IPS-18a (cell line): ENCODE measurements around the gene TUBA1A.
"Not testable (repeated sequence)": the region's sequence is repeated elsewhere in the genome, so short reads cannot be mapped to it uniquely, and the experiment has no call there.

Experiments used
- H3K27ac ChIP-seq: one replicate; pipeline ENCODE4 v1.5.1; 2013; ENCODE audit warnings: low read length
- H3K27me3 ChIP-seq: one replicate; pipeline ENCODE4 v1.6.1; 2013; ENCODE audit warnings: mild to moderate bottlenecking, low read length; ENCODE audit not compliant: control insufficient read depth, insufficient read depth
- H3K36me3 ChIP-seq: one replicate; pipeline ENCODE4 v1.6.1; 2013; ENCODE audit warnings: low read depth, low read length; ENCODE audit not compliant: control insufficient read depth
- H3K4me1 ChIP-seq: one replicate; pipeline ENCODE4 v1.6.1; 2013; ENCODE audit warnings: low read depth, low read length; ENCODE audit not compliant: control insufficient read depth
- H3K4me3 ChIP-seq: one replicate; pipeline ENCODE4 v1.5.1; 2013; ENCODE audit warnings: low read length
- H3K9ac ChIP-seq: one replicate; pipeline ENCODE4 v1.6.1; 2013; ENCODE audit warnings: mild to moderate bottlenecking, low read length, moderate library complexity
- H3K9me3 ChIP-seq: one replicate; pipeline ENCODE4 v1.6.1; 2013; ENCODE audit warnings: low read depth, low read length; ENCODE audit not compliant: control insufficient read depth

TUBA1A gene

DNA sequence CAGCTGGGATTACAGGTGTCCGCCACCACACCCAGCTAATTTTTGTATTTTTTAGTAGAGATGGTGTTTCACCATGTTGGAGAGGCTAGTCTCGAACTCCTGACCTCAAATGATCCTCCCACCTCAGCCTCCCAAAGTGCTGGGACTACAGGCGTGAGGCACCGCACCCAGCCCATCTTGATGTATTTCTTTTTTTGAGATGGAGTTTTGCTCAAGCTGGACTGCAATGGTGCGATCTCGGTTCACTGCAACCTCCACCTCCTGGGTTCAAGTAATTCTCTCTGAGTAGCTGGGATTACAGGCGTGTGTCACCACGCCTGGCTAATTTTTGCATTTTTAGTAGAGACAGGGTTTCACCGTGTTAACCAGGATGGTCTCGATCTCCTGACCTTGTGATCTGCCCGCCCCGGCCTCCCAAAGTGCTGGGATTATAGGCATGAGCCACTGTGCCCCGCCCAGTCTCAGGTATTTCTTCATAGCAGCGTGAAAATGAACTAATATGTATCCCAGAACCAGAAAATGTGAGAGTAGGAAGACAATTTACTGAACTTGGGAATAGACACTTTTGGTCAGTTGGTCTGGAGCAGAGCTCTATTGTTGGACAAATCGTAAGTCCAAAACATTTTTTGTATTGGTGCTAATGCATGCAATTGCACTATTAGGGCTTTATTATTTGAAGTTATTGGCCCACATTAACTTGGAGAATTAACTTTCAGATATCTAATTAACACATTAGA is 5.5 kb downstream of the TUBA1A start:
- not testable (repeated sequence) for H3K27ac ChIP-seq, H3K4me1 ChIP-seq, H3K27me3 ChIP-seq, H3K9me3 ChIP-seq, H3K9ac ChIP-seq, H3K4me3 ChIP-seq
- peaks cover 12% of the 10 kb centered on the region for H3K36me3 ChIP-seq

DNA sequence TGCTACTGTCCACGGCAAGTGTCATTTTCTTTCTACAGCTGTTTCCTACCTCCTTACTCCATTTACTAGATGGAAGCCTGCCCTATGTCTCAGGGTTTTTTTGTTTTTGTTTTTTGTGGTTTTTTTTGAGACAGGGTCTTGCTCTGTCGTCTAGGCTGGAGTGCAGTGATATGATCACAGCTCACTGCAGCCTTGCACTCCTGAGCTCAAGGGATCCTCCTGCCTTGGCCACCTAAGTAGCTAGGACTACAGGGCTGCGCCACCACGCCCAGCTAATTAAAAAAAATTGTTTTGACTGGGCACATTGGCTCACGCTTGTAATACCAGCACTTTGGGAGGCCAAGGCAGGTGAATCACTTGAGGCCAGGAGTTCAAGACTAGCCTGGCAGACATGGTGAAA is 14.7 kb downstream of the TUBA1A start:
- Histone ChIP-seq H3K9ac (no peak overlapping the region), H3K4me3 (no peak overlapping the region), H3K36me3 (no peaks in the 10 kb centered on the region), H3K4me1 (no peaks in the 10 kb centered on the region), H3K9me3 (no peaks in the 10 kb centered on the region), H3K27ac (no peak overlapping the region), H3K27me3 (no peaks in the 10 kb centered on the region)

DNA sequence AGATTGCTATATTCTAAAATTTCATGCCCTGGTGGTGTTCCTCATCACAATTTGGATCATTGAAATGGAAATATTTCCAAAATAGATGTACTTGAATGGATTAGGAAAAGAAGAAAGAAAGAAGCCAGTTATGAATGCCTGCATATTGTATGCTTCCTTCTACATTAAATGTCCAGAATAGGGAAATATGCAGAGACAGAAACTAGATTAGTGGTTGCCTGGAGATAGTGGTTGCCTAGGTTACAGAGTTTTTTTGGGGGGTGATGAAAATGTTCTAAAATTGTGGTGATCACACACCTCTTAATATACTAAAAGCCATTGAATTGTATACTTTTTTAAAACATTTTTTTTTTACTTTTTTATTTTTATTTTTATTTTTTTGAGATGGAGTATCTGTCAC is 18.0 kb downstream of the TUBA1A start:
- Histone ChIP-seq H3K4me1 (no peaks in the 10 kb centered on the region), H3K36me3 (no peaks in the 10 kb centered on the region), H3K27me3 (no peaks in the 10 kb centered on the region), H3K9ac (no peak overlapping the region), H3K27ac (no peak overlapping the region), H3K9me3 (no peaks in the 10 kb centered on the region), H3K4me3 (no peak overlapping the region)

DNA sequence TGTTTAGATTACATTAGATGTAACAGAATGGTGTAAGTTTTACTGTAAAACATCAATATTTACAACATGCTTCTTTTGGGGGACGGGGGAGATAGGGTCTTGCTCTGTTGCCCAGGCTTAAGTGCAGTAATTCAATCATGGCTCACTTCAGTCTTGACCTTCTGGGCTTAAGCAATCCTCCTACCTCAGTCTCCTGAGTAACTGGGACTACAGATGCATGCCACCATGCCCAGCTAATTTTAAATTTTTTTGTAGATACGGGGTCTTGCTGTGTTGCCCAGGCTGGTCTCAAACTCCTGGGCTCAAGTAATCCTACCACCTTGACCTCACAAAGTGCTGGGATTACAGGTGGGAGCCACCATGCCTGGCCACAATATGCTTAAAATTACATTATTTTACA is 23.8 kb downstream of the TUBA1A start:
- Histone ChIP-seq H3K36me3 (no peaks in the 10 kb centered on the region), H3K27ac (no peak overlapping the region), H3K4me1 (no peaks in the 10 kb centered on the region), H3K27me3 (no peaks in the 10 kb centered on the region), H3K9ac (no peak overlapping the region), H3K4me3 (no peak overlapping the region), H3K9me3 (no peaks in the 10 kb centered on the region)

DNA sequence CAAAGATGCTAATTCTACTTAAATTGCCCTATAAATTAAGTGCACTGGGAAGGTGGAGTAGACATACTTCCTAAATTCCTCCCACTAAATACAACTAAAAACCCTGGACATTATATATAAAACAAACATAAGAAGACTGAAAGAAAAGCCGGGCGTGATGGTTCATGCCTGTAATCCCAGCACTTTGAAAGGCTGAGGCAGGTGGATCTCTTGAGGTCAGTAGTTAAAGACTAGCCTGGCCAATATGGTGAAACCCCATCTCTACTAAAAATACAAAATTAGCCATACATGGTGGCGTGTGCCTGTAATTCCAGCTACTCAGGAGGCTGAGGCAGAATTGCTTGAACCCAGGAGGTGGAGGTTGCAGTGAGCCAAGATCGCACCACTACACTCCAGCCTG is 27.0 kb downstream of the TUBA1A start:
- not testable (repeated sequence) for H3K9ac ChIP-seq, H3K27me3 ChIP-seq, H3K4me3 ChIP-seq, H3K4me1 ChIP-seq, H3K9me3 ChIP-seq, H3K27ac ChIP-seq, H3K36me3 ChIP-seq

DNA sequence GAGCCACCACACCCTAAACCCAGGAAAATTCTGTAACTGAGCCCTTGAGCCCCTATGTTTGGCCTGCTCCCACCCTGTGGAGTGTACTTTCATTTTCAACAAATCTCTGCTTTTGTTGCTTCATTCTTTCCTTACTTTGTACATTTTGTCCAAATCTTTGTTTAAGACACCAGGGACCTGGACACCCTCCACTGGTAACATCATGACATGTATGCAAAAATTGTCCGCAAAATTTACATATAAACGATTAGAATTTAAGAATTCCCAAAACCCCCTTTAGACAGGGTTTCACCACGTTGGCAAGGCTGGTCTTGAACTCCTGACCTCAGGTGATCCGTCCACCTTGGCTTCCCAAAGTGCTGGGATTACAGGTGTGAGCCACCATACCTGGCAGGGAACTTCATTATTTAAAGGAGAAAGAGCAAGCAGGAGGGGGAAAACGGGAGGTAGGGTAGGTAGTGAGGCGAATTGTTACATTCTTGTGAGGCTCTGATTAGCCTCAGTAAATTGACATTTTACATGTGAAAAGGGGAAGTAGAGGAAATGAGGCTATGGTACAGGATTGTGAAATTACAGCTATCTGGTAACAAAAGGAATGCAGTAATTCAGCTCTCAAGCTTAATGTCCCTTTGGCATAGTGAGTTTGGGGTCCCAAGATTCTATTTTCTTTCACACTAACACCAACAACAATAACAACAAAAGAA is 27.6 kb downstream of the TUBA1A start:
- H3K27ac ChIP-seq = no peak overlapping the region
- no peaks in the 10 kb centered on the region for H3K27me3 ChIP-seq
- H3K4me3 ChIP-seq = no peak overlapping the region
- H3K4me1 ChIP-seq = no peaks in the 10 kb centered on the region
- H3K36me3 ChIP-seq = no peaks in the 10 kb centered on the region
- no peak overlapping the region for H3K9ac ChIP-seq
- no peaks in the 10 kb centered on the region for H3K9me3 ChIP-seq

DNA sequence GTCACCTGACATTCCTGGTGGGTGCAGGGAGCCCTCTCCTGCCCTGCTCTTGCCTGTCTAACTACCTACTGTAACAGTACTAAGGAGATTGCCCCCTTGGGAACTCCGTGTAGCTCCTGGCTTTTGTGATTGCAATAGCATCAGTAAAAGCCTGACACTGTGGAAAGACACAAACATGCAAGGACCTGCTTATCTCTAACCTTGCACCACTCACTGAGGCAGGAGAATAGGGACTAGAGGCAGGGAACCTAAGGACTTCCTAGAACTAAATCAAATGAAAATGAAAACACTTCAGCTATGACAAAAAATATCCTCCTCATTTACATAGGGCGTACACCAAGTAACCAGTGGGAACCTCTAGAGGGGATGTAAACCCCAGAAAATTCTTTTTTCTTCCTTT is 28.5 kb downstream of the TUBA1A start:
- Histone ChIP-seq H3K9me3 (no peaks in the 10 kb centered on the region), H3K27me3 (no peaks in the 10 kb centered on the region), H3K4me3 (no peak overlapping the region), H3K4me1 (no peaks in the 10 kb centered on the region), H3K36me3 (no peaks in the 10 kb centered on the region), H3K27ac (no peak overlapping the region), H3K9ac (no peak overlapping the region)

DNA sequence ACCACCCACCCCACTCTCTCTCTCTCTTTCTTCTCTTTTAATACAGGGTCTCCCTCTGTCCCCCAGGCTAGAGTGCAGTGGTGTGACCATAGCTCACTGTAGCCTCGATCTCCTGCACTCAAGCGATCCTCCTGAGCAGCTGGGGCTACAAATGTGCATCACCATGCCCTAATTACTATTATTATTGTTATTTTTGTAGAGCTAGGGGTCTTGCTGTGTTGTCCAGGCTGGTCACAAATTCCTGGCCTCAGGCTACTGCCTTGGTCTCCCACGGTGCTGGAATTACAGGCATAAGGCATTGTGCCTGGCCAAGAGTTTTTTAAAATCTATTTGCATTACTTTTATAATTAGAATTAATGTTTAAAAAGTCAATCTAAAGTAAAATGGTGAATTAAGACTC is 34.7 kb downstream of the TUBA1A start:
- Histone ChIP-seq H3K27me3 (no peaks in the 10 kb centered on the region), H3K36me3 (no peaks in the 10 kb centered on the region), H3K9me3 (no peaks in the 10 kb centered on the region), H3K4me3 (no peak overlapping the region), H3K4me1 (no peaks in the 10 kb centered on the region), H3K9ac (no peak overlapping the region), H3K27ac (no peak overlapping the region)

DNA sequence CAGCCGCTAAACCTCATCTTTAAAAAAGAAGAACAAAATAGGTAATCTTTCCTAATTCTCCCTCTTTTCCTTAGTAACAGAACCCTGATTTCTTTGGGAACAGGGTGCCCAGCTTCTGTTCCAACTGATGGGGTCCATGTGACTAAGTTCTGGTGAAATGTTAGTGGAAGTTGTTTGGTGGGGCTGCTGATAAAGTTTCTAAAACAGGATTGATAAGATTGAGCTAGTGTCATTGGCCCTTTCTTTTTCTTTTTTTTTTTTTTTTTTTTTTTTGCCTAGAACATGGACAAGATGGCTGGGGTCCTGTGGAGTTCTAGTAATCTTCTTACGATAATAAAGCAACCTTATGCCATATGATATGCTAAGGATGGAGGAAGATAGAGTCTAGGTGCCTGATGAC is 41.5 kb downstream of the TUBA1A start:
- Histone ChIP-seq H3K27me3 (no peaks in the 10 kb centered on the region), H3K4me1 (no peaks in the 10 kb centered on the region)

DNA sequence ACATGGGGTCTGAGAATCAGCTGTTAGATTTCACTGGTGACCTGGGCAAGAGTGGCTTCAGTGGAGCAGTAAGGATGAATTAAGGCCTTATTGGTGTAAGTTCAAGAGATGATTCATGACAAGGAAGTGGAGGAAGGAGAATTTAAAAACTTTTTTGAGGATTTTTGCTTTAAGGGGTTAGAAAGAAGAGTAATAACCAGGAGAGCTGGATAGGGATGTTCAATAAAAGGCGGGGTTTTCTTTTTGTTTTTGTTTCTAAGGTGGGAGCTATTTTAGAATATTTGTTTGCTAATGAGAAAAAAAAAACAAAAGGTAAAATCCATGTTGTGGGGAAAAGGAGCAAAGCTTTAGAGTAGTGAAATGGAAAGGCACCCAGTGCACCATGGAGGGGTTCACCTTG is 42.5 kb downstream of the TUBA1A start:
- H3K4me3 ChIP-seq = no peak overlapping the region
- no peaks in the 10 kb centered on the region for H3K36me3 ChIP-seq
- H3K9ac ChIP-seq = no peak overlapping the region
- no peaks in the 10 kb centered on the region for H3K27me3 ChIP-seq
- H3K4me1 ChIP-seq = no peaks in the 10 kb centered on the region
- H3K9me3 ChIP-seq = no peaks in the 10 kb centered on the region
- H3K27ac ChIP-seq = no peak overlapping the region

More for the DNA sequence above, 41.5 kb downstream of the TUBA1A start:
- Histone ChIP-seq H3K4me3 (no peak overlapping the region), H3K9ac (no peak overlapping the region), H3K9me3 (no peaks in the 10 kb centered on the region), H3K36me3 (no peaks in the 10 kb centered on the region), H3K27ac (no peak overlapping the region)

DNA sequence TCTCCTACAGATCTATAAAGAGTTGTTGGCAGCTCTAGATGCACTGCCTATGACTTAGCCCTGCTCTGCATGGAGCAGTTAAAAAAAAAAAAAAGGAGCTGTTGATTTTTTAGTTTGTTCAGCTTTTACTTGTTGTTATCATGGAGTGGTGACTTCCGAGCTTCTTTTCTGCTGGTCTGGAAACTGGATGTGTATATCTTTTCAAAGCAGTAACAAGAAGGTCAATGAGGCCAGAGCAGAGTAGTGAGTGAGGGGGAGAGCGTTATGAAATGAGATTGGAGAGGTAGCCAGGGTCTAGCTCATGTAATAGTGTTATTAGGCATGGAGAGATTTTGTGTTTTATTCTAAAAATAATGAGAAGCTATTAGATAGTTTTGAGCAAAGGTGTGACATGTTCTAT is 44.5 kb downstream of the TUBA1A start:
- no peak overlapping the region for H3K27ac ChIP-seq
- no peaks in the 10 kb centered on the region for H3K4me1 ChIP-seq
- H3K27me3 ChIP-seq = no peaks in the 10 kb centered on the region
- no peak overlapping the region for H3K4me3 ChIP-seq
- no peak overlapping the region for H3K9ac ChIP-seq
- no peaks in the 10 kb centered on the region for H3K36me3 ChIP-seq
- no peaks in the 10 kb centered on the region for H3K9me3 ChIP-seq

DNA sequence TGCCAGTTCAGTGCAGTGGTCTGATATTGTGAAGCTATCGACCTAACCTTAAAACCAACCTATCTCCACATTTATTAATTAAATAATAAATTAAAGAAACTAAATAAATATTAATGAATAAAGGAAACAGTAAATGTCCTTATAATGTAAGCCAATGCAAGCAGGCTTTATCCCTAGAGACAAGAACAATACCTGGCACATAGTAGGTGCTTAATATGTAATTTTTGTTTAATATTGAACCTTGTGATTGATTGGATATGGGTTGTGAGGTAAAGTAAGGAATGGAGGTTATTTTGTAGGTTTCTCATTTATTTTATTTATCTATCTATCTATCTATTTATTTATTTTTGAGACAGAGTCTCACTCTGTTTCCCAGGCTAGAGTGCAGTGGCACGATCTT is 49.9 kb downstream of the TUBA1A start:
- Histone ChIP-seq H3K36me3 (no peaks in the 10 kb centered on the region), H3K4me1 (no peaks in the 10 kb centered on the region), H3K9ac (no peak overlapping the region), H3K9me3 (no peaks in the 10 kb centered on the region), H3K27me3 (no peaks in the 10 kb centered on the region), H3K4me3 (no peak overlapping the region), H3K27ac (no peak overlapping the region)
